Adrenal gland (tissue), 12 donors: ENCODE results near the gene WHRN. TPM values are rescaled to one million over a fixed set of nuclear protein-coding genes. Genes with fewer than 3 reads are reported as not detected.

Source experiments
- DNase-seq, 7 donors: peaks; one replicate each; pipeline ENCODE4 v3.0.0-alpha.2; 2019 to 2020
- H3K27ac ChIP-seq, 5 donors: fragments of 200-600 bp; sonication (generic) in 4 of 5; 1 replicate in 3 of 5; 2 replicates in 2 of 5; pipeline versions ENCODE4 v1.5.1 to v1.8.0; 2016 to 2020; ENCODE audit warnings: mild to moderate bottlenecking in 1 of 5
- H3K27me3 ChIP-seq: fragments of 200-600 bp; 2 replicates; pipeline ENCODE4 v1.8.0; 2021
- H3K36me3 ChIP-seq, 2 donors: fragments of 200-600 bp; replicated peaks in 1 of 2; 1 replicate in 1 of 2; 2 replicates in 1 of 2; pipeline versions ENCODE4 v1.5.1 to v1.8.0; 2018 to 2022
- H3K4me1 ChIP-seq, 2 donors: fragments of 200-600 bp; replicated peaks in 1 of 2; 1 replicate in 1 of 2; 2 replicates in 1 of 2; pipeline versions ENCODE4 v1.5.1 to v1.8.0; 2018 to 2021
- H3K4me3 ChIP-seq, 4 donors: fragments of 200-600 bp; sonication (generic) in 3 of 4; one replicate each; pipeline ENCODE4 v1.5.1; 2016 to 2018
- H3K9me3 ChIP-seq, 3 donors: fragments of 200-600 bp; sonication (generic) in 1 of 3; replicated peaks in 1 of 3; 1 replicate in 2 of 3; 2 replicates in 1 of 3; pipeline versions ENCODE4 v1.5.1 to v1.8.0; 2016 to 2021
- CTCF ChIP-seq, 6 experiments: fragments of 450-650 bp in 4 of 6; fragments of 200-600 bp in 2 of 6; sonication (generic) in 1 of 6; IDR thresholded peaks; 1 replicate in 5 of 6; 2 replicates in 1 of 6; pipeline versions ENCODE4 v1.5.1 to v1.8.0; 2016 to 2021; ENCODE audit warnings: antibody characterized with exemption in 6 of 6, mild to moderate bottlenecking in 2 of 6, moderate library complexity in 1 of 6
- POLR2A ChIP-seq, 2 donors: fragments of 450-650 bp; IDR thresholded peaks; one replicate each; pipeline ENCODE4 v1.6.1; 2017; ENCODE audit warnings: antibody characterized with exemption in 2 of 2, mild to moderate bottlenecking in 2 of 2, moderate library complexity in 1 of 2
- WGBS, 4 donors: extraction: QIAGEN DNeasy Blood & Tissue Kit in 2 of 4; methylation state at CpG; one replicate each; pipeline versions ENCODE4 v1.1.5 to v1.1.7; 2013 to 2017; 5-methylcytosine and 5-hydroxymethylcytosine counted together
- intact Hi-C, 2 donors: fragments of 100-400 bp; cut with DNase I; formaldehyde crosslinking; loops; one replicate each; pipeline versions ENCODE4 v1.14.1 to v1.15.0; 2022 to 2023
- polyA plus RNA-seq, 3 donors: library from polyadenylated mRNA; stranded (reverse); fragments of 200-250 nt in 2 of 3; fragments of 350-450 nt in 1 of 3; fragmentation: Illumina TruSeq in 1 of 3; extraction: RNeasy Lipid Tissue Mini Kit (QIAGEN cat#74804) in 1 of 3; gene quantifications; one replicate each; pipeline ENCODE4 v1.2.3, GENCODE V29; 2013 to 2014
- total RNA-seq, 9 donors: library from RNA; depleted of rRNA in 4 of 9; stranded (reverse); fragments of >200 nt in 4 of 9; fragments of 120-200 nt in 1 of 9; fragmentation: NEBNext Ultra II Directional in 1 of 9; extraction: Animal tissue kit (Norgen Biotek cat#: 25700) in 1 of 9; gene quantifications; one replicate each; pipeline versions ENCODE4 v1.1.0 to v1.2.4, GENCODE V29; 2013 to 2023
- donor health status: healthy with polysubstance abuse.
- donor health status: Bipolar disorder and iron deficiency.
- donor health status: DM: yes; HTN: yes; CAD: no.
- donor health status: DM: no; HTN: no; CAD: no.
- donor health status: DM: no; HTN: no; CAD: no.
- donor health status: DM: yes; HTN: yes; CAD: no.

The WHRN gene
- total and polyA plus RNA-seq, 12 donors = 33.4 to 359 (median 96.4) TPM

DNA sequence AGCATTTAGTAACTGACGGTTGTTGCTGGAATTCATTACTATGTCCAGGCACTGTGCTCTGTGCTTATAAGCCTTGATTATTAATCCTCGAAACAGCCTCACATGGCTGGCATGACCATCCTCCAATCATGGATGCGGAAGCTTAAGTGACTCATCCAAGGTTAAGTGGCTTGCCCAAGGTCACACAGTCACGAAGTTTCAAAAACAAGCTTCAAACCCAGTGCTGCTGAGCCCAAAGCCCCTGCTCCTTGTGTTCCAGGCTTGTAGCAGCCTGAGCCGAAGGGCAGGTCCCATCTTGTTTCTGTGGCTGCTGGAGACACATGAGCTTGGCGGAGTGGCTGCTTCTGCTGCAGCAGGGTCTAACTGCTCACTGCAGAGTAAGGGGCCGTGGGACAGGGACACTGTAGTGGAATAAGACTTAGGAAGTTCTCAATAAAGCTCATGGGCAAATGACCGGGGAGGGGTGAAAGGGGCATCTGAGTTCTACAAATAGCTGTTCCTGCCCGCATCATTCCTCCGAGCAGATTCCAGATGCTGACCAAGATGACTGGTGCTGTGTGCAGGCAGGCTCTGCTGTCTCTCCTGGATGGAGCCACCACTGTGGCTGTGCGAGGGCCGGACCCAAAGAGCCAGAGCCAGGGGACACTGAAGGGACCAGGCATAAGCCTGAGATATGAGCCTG, 32.4 kb downstream of the WHRN start:
- Histone ChIP-seq H3K9me3 (no peaks in the 10 kb centered on the region), H3K4me1 (peaks cover 30 to 52% of the 10 kb centered on the region in 2 donors), H3K27me3 (no peaks in the 10 kb centered on the region), H3K27ac (peak overlapping the region; percentile 33 to 83 (median 60)), H3K4me3 (no peak overlapping the region), H3K36me3 (peaks cover 0 to 4% of the 10 kb centered on the region in 2 donors)
- intact Hi-C loops = no loop called here
- 55 to 71% (median 60%) methylated on average over 9 to 12 of the region's 12 CpGs for WGBS, 4 donors
- TF ChIP-seq POLR2A (IDR thresholded peaks at IDR 0.05) (peak in 1 of 2 donors; percentile 62), CTCF (IDR thresholded peaks at IDR 0.05) (no peak)
- peak; percentile 64 to 81 (median 74) for DNase-seq

DNA sequence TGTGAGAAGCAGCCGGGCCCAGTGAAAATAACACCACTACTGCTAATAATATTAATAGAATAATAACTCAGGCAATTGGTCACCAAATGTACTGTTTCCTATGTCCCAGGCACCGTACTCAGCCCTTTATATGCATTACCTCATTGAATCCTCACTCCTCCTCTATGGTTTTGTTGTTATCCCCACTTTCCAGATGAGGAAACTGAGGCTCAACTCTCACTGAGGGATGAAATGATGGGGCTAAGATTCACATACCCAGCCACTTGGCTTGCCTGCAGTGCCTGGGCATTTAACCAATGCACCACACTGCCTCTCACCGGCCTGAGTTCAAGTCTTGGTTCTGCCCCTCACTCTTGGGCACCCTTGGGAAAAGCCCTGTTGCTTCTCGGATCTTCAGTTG, 34.1 kb downstream of the WHRN start:
- WGBS, 4 donors = 75 to 88% (median 84%) methylated on average over 4 of the region's 4 CpGs
- H3K9me3 ChIP-seq = no peaks in the 10 kb centered on the region
- intact Hi-C loops = no loop called here

DNA sequence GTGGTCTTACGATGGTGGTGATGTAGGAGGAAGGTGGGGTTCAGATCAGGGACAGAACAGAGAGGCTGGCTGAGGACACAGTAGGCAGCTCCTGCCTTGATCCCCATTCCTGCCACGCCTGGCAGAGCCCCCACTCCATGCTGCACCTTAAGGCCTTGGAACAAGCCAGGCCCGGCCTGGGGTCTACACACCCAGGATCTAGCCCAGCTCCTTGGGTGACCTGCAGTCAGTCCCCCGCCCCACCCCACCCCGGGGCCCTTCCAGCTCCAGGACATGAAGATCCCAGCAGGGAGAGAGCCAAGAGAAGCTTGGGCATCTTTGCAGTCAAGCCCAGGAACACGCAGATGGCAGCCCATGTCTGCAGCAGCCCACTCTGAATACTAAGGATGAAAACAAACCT, 34.7 kb downstream of the WHRN start:
- peaks cover 24 to 43% of the 10 kb centered on the region in 2 donors for H3K4me1 ChIP-seq
- H3K27ac ChIP-seq = peak overlapping the region in 1 of 5 donors; percentile 49
- H3K9me3 ChIP-seq = no peaks in the 10 kb centered on the region
- WGBS, 4 donors = 86 to 94% (median 87%) methylated on average over 3 to 6 of the region's 6 CpGs
- TF ChIP-seq POLR2A (IDR thresholded peaks at IDR 0.05) (no peak), CTCF (IDR thresholded peaks at IDR 0.05) (no peak)
- intact Hi-C loops = no loop called here
- peak in 2 of 7 donors; percentile 8 to 45 for DNase-seq
- no peak overlapping the region for H3K4me3 ChIP-seq
- no peaks in the 10 kb centered on the region for H3K27me3 ChIP-seq
- H3K36me3 ChIP-seq = peaks cover 0 to 4% of the 10 kb centered on the region in 2 donors

More for the DNA sequence above, 34.1 kb downstream of the WHRN start:
- TF ChIP-seq CTCF (IDR thresholded peaks at IDR 0.05) = no peak
- TF ChIP-seq POLR2A (IDR thresholded peaks at IDR 0.05) = no peak
- no peaks in the 10 kb centered on the region for H3K27me3 ChIP-seq
- H3K27ac ChIP-seq = peak overlapping the region in 2 of 5 donors; percentile 76 to 83
- peak in 2 of 7 donors; percentile 4 to 36 for DNase-seq
- H3K36me3 ChIP-seq = peaks cover 0 to 4% of the 10 kb centered on the region in 2 donors
- H3K4me3 ChIP-seq = no peak overlapping the region
- peaks cover 24 to 44% of the 10 kb centered on the region in 2 donors for H3K4me1 ChIP-seq

- intact Hi-C loops = no loop called here
- no peak overlapping the region for H3K4me3 ChIP-seq
- peaks cover 0 to 4% of the 10 kb centered on the region in 2 donors for H3K36me3 ChIP-seq
- WGBS, 4 donors = 94 to 97% (median 95%) methylated on average over 6 of the region's 6 CpGs
- H3K27ac ChIP-seq = peak overlapping the region in 1 of 5 donors; percentile 49
- peaks cover 26 to 44% of the 10 kb centered on the region in 2 donors for H3K4me1 ChIP-seq
- H3K9me3 ChIP-seq = no peaks in the 10 kb centered on the region
- TF ChIP-seq POLR2A (IDR thresholded peaks at IDR 0.05) = no peak
- TF ChIP-seq CTCF (IDR thresholded peaks at IDR 0.05) = no peak
- H3K27me3 ChIP-seq = no peaks in the 10 kb centered on the region
- peak in 2 of 7 donors; percentile 5 to 43 for DNase-seq
These were observed 35.2 kb downstream of the WHRN start for GRCh38 chr9:114470121-114470520.
